ENCODE results near the gene MRPL24. TPM values are rescaled to one million over a fixed set of nuclear protein-coding genes. Genes with fewer than 3 reads are reported as not detected.

Gene MRPL24
- total and polyA plus RNA-seq, 10 of the 15 experiments (the other 5 are each of a cell fraction or from before 2014, with no cell fraction given): 87.4 to 269 (median 134) TPM

DNA sequence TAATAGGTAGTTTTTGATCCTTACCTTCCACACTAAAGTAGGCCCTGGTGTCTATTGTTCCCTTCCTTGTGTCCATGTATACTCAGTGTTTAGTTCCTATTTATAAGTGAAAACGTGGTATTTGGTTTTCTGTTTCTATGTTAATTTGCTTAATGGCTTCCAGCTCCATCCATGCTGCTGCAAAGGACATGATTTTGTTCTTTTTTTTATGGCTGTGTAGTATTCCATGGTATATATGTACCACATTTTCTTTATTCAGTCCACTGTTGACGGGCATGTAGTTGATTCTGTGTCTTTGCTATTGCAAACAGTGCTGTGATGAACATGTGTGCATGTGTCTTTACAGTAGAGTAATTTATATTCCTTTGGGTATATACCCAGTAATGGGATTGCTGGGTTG lies 47.2 kb upstream of the MRPL24 start:
- H3K4me3 ChIP-seq: no peak overlapping the region
- TF ChIP-seq CHD2 (IDR thresholded peaks at IDR 0.05; ENCODE audit: borderline replicate concordance, low read depth, low read length): no peak
- no peak for TF ChIP-seq HDGF (IDR thresholded peaks at IDR 0.05)
- TF ChIP-seq, protein P1, sequence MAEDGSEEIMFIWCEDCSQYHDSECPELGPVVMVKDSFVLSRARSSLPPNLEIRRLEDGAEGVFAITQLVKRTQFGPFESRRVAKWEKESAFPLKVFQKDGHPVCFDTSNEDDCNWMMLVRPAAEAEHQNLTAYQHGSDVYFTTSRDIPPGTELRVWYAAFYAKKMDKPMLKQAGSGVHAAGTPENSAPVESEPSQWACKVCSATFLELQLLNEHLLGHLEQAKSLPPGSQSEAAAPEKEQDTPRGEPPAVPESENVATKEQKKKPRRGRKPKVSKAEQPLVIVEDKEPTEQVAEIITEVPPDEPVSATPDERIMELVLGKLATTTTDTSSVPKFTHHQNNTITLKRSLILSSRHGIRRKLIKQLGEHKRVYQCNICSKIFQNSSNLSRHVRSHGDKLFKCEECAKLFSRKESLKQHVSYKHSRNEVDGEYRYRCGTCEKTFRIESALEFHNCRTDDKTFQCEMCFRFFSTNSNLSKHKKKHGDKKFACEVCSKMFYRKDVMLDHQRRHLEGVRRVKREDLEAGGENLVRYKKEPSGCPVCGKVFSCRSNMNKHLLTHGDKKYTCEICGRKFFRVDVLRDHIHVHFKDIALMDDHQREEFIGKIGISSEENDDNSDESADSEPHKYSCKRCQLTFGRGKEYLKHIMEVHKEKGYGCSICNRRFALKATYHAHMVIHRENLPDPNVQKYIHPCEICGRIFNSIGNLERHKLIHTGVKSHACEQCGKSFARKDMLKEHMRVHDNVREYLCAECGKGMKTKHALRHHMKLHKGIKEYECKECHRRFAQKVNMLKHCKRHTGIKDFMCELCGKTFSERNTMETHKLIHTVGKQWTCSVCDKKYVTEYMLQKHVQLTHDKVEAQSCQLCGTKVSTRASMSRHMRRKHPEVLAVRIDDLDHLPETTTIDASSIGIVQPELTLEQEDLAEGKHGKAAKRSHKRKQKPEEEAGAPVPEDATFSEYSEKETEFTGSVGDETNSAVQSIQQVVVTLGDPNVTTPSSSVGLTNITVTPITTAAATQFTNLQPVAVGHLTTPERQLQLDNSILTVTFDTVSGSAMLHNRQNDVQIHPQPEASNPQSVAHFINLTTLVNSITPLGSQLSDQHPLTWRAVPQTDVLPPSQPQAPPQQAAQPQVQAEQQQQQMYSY (CRISPR knock-in tag; IDR thresholded peaks at IDR 0.05): no peak
- TF ChIP-seq NR2C1 (IDR thresholded peaks at IDR 0.05): no peak
- TF ChIP-seq RUNX3 (IDR thresholded peaks at IDR 0.05; ENCODE audit: low read length): no peak
- TF ChIP-seq DPF2 (IDR thresholded peaks at IDR 0.05): no peak
- no peak for TF ChIP-seq HCFC1 (IDR thresholded peaks at IDR 0.05; ENCODE audit: low read length)
- TF ChIP-seq IKZF1 (conservative IDR thresholded peaks at IDR 0.05): no peak
- TF ChIP-seq, protein P2, sequence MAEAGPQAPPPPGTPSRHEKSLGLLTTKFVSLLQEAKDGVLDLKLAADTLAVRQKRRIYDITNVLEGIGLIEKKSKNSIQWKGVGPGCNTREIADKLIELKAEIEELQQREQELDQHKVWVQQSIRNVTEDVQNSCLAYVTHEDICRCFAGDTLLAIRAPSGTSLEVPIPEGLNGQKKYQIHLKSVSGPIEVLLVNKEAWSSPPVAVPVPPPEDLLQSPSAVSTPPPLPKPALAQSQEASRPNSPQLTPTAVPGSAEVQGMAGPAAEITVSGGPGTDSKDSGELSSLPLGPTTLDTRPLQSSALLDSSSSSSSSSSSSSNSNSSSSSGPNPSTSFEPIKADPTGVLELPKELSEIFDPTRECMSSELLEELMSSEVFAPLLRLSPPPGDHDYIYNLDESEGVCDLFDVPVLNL (IDR thresholded peaks at IDR 0.05; ENCODE audit: low read depth, low read length): no peak
- H3K27me3 ChIP-seq (replicated peaks in 1 of 2; ENCODE audit: control insufficient read depth in 2 of 2, insufficient read depth in 2 of 2, low read length in 1 of 2): no peaks in the 10 kb centered on the region
- POLR2A ChIA-PET: interaction anchor here (0.6 to 0.8 kb wide), 4 partner anchors 9 to 128 kb away, joined by 3 to 5 read pairs (median 3); no protein-coding TSS in a partner anchor
- H3K4me2 ChIP-seq (ENCODE audit: control insufficient read depth, insufficient read depth): no peak overlapping the region
- H2AFZ ChIP-seq (ENCODE audit: control insufficient read depth, low read depth, low read length): no peak overlapping the region
- no peak overlapping the region for H3K27ac ChIP-seq (ENCODE audit: control insufficient read depth, insufficient read depth)
- in situ Hi-C loops (cut with MboI) (no loop called here), intact Hi-C loops (cut with micrococcal nuclease; ENCODE audit: unreplicated experiment) (no loop called here)
- ATAC-seq: no peak
- no peaks in the 10 kb centered on the region; the same call in none of the 2 replicates for H3K79me2 ChIP-seq (ENCODE audit: control insufficient read depth, insufficient read depth, low read length)
- 71% methylated on average over 2 of the region's 2 CpGs for WGBS (ENCODE audit: insufficient coverage, insufficient replicate concordance, low lambda C conversion rate, missing lambda C conversion rate)
- RAD21 ChIA-PET (ENCODE audit: unreplicated experiment): interaction anchor here (1.0 kb wide), 1 partner anchor 99 kb away, joined by 5 read pairs; no protein-coding TSS in a partner anchor
- SMC1A ChIA-PET (ENCODE audit: uncharacterized antibody, unreplicated experiment): interaction anchor here (0.8 kb wide), 1 partner anchor 62 kb away, joined by 3 read pairs; no protein-coding TSS in a partner anchor
- no peaks in the 10 kb centered on the region for H4K20me1 ChIP-seq (ENCODE audit: control insufficient read depth, insufficient read depth)
- H3K9me3 ChIP-seq (replicated peaks; ENCODE audit: control insufficient read depth, insufficient read depth, low read length): no peaks in the 10 kb centered on the region
- H3K4me1 ChIP-seq (ENCODE audit: control insufficient read depth, insufficient read depth, low read length): no peaks in the 10 kb centered on the region
- BruUV-seq (replicated peaks): no TSS peak
- H3K36me3 ChIP-seq (ENCODE audit: control insufficient read depth in 2 of 2, insufficient read depth in 2 of 2, low read length in 1 of 2): peaks cover 29 to 41% of the 10 kb centered on the region in 2 experiments
- FAIRE-seq: no peak
- no peak overlapping the region for H3K9ac ChIP-seq (ENCODE audit: control insufficient read depth, insufficient read depth, low read length)
- CTCF ChIA-PET: interaction anchor here (0.7 to 1.4 kb wide), 4 partner anchors 9 to 72 kb away, joined by 3 to 5 read pairs (median 3); partner anchors contain the start of gene NTRK1
- no peak for DNase-seq (ENCODE audit: low read depth, low spot score)
